Measurements from ENCODE around the gene BRD1.

The BRD1 gene

DNA sequence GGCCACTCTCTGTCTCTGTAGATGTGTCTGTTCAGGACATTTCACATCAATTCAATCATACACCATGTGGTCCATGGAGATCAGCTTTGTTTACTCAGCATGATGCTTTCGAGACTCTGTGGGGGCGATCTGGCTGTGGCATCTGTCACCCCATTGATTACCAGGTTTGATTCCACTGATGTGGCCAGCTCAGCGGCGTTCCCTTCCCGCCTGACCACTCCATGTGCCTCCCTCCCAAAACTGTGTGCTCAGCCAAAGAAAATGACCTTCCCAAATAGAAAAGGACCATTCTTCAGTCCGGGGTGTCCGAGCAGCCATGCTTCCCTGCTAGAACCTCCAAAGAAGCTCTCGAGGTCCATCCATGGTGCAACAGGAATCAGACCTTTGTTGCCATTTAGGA, 89.1 kb downstream of the BRD1 start:
- H3K79me1 ChIP-seq (replicated peaks; ENCODE audit: low read length, poor library complexity, severe bottlenecking): no peaks in the 10 kb centered on the region
- H3K27ac ChIP-seq (ENCODE audit: low read length, poor library complexity, severe bottlenecking): no peak overlapping the region
- H3K36me3 ChIP-seq (ENCODE audit: control insufficient read depth in 1 of 2, insufficient read depth in 2 of 2, low read depth in 1 of 2, low read length in 2 of 2): no peaks in the 10 kb centered on the region
- H3K4me2 ChIP-seq (ENCODE audit: low read length, poor library complexity, severe bottlenecking): no peak overlapping the region
- no peak overlapping the region for H4K8ac ChIP-seq (ENCODE audit: low read length)
- no peak overlapping the region for H3K23ac ChIP-seq (ENCODE audit: low read length in 2 of 2)
- no peak overlapping the region for H2AK5ac ChIP-seq (ENCODE audit: low read length, severe bottlenecking)
- H2BK5ac ChIP-seq (ENCODE audit: low read depth, low read length, poor library complexity, severe bottlenecking): no peak overlapping the region
- WGBS: 71% methylated on average over 6 of the region's 8 CpGs
- no peak overlapping the region for H3K4ac ChIP-seq (ENCODE audit: low read depth in 1 of 2, low read length in 2 of 2)
- no peak overlapping the region for H3K4me3 ChIP-seq (ENCODE audit: insufficient read depth in 1 of 2, low read depth in 1 of 2, low read length in 2 of 2)
- peaks cover 9% of the 10 kb centered on the region for H3K9me3 ChIP-seq (ENCODE audit: control insufficient read depth, low read length)
- no peak for DNase-seq
- H2BK120ac ChIP-seq (ENCODE audit: low read depth, low read length): no peak overlapping the region
- no peak overlapping the region for H4K91ac ChIP-seq (ENCODE audit: low read length)
- H2BK15ac ChIP-seq (ENCODE audit: low read depth, poor library complexity, severe bottlenecking): no peak overlapping the region
- no peak overlapping the region for H3K9ac ChIP-seq (ENCODE audit: low read length)
- no peak overlapping the region for H2BK12ac ChIP-seq (ENCODE audit: low read length in 2 of 2)
- no peak overlapping the region for H3K18ac ChIP-seq (ENCODE audit: low read depth in 1 of 2, low read length in 2 of 2)
- H3K27me3 ChIP-seq (ENCODE audit: control insufficient read depth in 1 of 2, insufficient read depth in 1 of 2, low read length in 2 of 2): peaks cover 0 to 3% of the 10 kb centered on the region in 2 experiments
- H2AFZ ChIP-seq (ENCODE audit: low read depth, low read length): no peak overlapping the region
- no peaks in the 10 kb centered on the region for H3K4me1 ChIP-seq (ENCODE audit: control insufficient read depth, insufficient read depth, low read depth, low read length)
- H3K14ac ChIP-seq (ENCODE audit: low read length in 2 of 2): no peak overlapping the region

- no peak for DNase-seq
- no peaks in the 10 kb centered on the region for H3K79me1 ChIP-seq (replicated peaks; ENCODE audit: low read length, poor library complexity, severe bottlenecking)
- H3K9ac ChIP-seq (ENCODE audit: low read length): no peak overlapping the region
- H3K27me3 ChIP-seq (ENCODE audit: control insufficient read depth in 1 of 2, insufficient read depth in 1 of 2, low read length in 2 of 2): peaks cover 0 to 3% of the 10 kb centered on the region in 2 experiments
- H3K4me3 ChIP-seq (ENCODE audit: insufficient read depth in 1 of 2, low read depth in 1 of 2, low read length in 2 of 2): no peak overlapping the region
- H2AFZ ChIP-seq (ENCODE audit: low read depth, low read length): no peak overlapping the region
- no peak overlapping the region for H3K4ac ChIP-seq (ENCODE audit: low read depth in 1 of 2, low read length in 2 of 2)
- H3K4me2 ChIP-seq (ENCODE audit: low read length, poor library complexity, severe bottlenecking): no peak overlapping the region
- H3K4me1 ChIP-seq (ENCODE audit: control insufficient read depth, insufficient read depth, low read depth, low read length): no peaks in the 10 kb centered on the region
- WGBS: 94% methylated on average over 8 of the region's 12 CpGs
- H3K36me3 ChIP-seq (ENCODE audit: control insufficient read depth in 1 of 2, insufficient read depth in 2 of 2, low read depth in 1 of 2, low read length in 2 of 2): no peaks in the 10 kb centered on the region
- no peak overlapping the region for H3K14ac ChIP-seq (ENCODE audit: low read length in 2 of 2)
- no peak overlapping the region for H4K8ac ChIP-seq (ENCODE audit: low read length)
- H3K18ac ChIP-seq (ENCODE audit: low read depth in 1 of 2, low read length in 2 of 2): no peak overlapping the region
- no peak overlapping the region for H3K27ac ChIP-seq (ENCODE audit: low read length, poor library complexity, severe bottlenecking)
- no peak overlapping the region for H2AK5ac ChIP-seq (ENCODE audit: low read length, severe bottlenecking)
- no peak overlapping the region for H2BK12ac ChIP-seq (ENCODE audit: low read length in 2 of 2)
- H2BK5ac ChIP-seq (ENCODE audit: low read depth, low read length, poor library complexity, severe bottlenecking): no peak overlapping the region
- H3K9me3 ChIP-seq (ENCODE audit: control insufficient read depth, low read length): peaks cover 10% of the 10 kb centered on the region
- H4K91ac ChIP-seq (ENCODE audit: low read length): no peak overlapping the region
- no peak overlapping the region for H3K23ac ChIP-seq (ENCODE audit: low read length in 2 of 2)
- H2BK15ac ChIP-seq (ENCODE audit: low read depth, poor library complexity, severe bottlenecking): no peak overlapping the region
- H2BK120ac ChIP-seq (ENCODE audit: low read depth, low read length): no peak overlapping the region
These were observed 89.7 kb downstream of the BRD1 start for GRCh38 chr22:49738006-49738405.

DNA sequence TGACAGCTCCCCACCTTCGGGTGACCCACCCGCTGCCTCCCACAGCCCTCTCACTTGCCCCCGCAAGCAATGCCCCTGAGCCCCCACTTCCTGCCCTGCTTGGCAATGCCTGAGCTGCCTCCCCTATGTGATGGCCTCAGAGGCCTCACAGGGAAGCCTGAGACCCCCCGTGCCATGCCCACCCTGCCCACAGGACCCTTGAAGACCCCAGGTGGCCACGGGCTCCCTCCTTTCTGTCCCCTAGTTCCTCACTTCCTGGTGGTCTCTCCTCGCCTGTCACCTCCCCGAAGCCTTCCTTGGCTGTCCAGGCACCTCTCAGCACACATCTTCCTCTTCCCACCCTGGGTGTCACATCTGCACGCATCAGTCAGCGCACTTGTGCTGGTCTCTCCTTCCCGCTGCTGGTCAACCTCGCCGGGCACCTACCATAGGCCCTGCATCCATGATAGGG, 90.5 kb downstream of the BRD1 start:
- Histone ChIP-seq H3K27ac (ENCODE audit: low read length, poor library complexity, severe bottlenecking) (no peak overlapping the region), H2AK5ac (ENCODE audit: low read length, severe bottlenecking) (no peak overlapping the region)
- 80% methylated on average over 12 of the region's 12 CpGs for WGBS

DNA sequence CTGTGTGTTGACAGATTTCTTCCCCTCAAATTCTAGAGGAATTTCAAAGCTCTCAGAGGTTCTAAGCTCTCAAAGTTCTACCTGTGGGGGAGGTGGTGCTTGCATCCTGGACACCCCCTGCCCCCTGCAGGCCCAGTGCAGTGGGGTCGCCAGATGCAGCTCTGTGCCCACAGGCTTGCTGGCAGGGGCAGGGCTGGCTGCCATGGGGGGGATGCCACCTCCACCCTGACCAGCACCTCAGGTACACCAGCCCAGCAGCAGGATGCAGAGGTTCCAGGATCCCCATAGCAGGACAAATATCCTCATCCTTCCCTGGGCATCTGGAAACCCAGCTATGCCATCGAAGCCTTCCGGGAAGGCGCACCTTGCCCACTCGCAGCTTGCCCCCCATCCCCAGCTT, 91.1 kb downstream of the BRD1 start:
- H3K79me1 ChIP-seq (replicated peaks; ENCODE audit: low read length, poor library complexity, severe bottlenecking): no peaks in the 10 kb centered on the region
- H3K18ac ChIP-seq (ENCODE audit: low read depth in 1 of 2, low read length in 2 of 2): no peak overlapping the region
- H3K9me3 ChIP-seq (ENCODE audit: control insufficient read depth, low read length): peaks cover 8% of the 10 kb centered on the region
- no peak overlapping the region for H2BK15ac ChIP-seq (ENCODE audit: low read depth, poor library complexity, severe bottlenecking)
- H3K27ac ChIP-seq (ENCODE audit: low read length, poor library complexity, severe bottlenecking): no peak overlapping the region
- H2AK5ac ChIP-seq (ENCODE audit: low read length, severe bottlenecking): no peak overlapping the region
- no peak overlapping the region for H2BK12ac ChIP-seq (ENCODE audit: low read length in 2 of 2)
- no peak overlapping the region for H3K4me2 ChIP-seq (ENCODE audit: low read length, poor library complexity, severe bottlenecking)
- H4K91ac ChIP-seq (ENCODE audit: low read length): no peak overlapping the region
- no peak overlapping the region for H2BK120ac ChIP-seq (ENCODE audit: low read depth, low read length)
- no peak overlapping the region for H3K23ac ChIP-seq (ENCODE audit: low read length in 2 of 2)
- H2BK5ac ChIP-seq (ENCODE audit: low read depth, low read length, poor library complexity, severe bottlenecking): no peak overlapping the region
- no peaks in the 10 kb centered on the region for H3K36me3 ChIP-seq (ENCODE audit: control insufficient read depth in 1 of 2, insufficient read depth in 2 of 2, low read depth in 1 of 2, low read length in 2 of 2)
- H3K9ac ChIP-seq (ENCODE audit: low read length): no peak overlapping the region
- H3K4me3 ChIP-seq (ENCODE audit: insufficient read depth in 1 of 2, low read depth in 1 of 2, low read length in 2 of 2): no peak overlapping the region
- no peaks in the 10 kb centered on the region for H3K4me1 ChIP-seq (ENCODE audit: control insufficient read depth, insufficient read depth, low read depth, low read length)
- peaks cover 0 to 3% of the 10 kb centered on the region in 2 experiments for H3K27me3 ChIP-seq (ENCODE audit: control insufficient read depth in 1 of 2, insufficient read depth in 1 of 2, low read length in 2 of 2)
- DNase-seq: no peak
- H4K8ac ChIP-seq (ENCODE audit: low read length): no peak overlapping the region
- 79% methylated on average over 5 of the region's 5 CpGs for WGBS
- no peak overlapping the region for H3K4ac ChIP-seq (ENCODE audit: low read depth in 1 of 2, low read length in 2 of 2)
- no peak overlapping the region for H2AFZ ChIP-seq (ENCODE audit: low read depth, low read length)
- H3K14ac ChIP-seq (ENCODE audit: low read length in 2 of 2): no peak overlapping the region

More for the DNA sequence above, 90.5 kb downstream of the BRD1 start:
- peaks cover 0 to 3% of the 10 kb centered on the region in 2 experiments for H3K27me3 ChIP-seq (ENCODE audit: control insufficient read depth in 1 of 2, insufficient read depth in 1 of 2, low read length in 2 of 2)
- H3K4me3 ChIP-seq (ENCODE audit: insufficient read depth in 1 of 2, low read depth in 1 of 2, low read length in 2 of 2): no peak overlapping the region
- no peaks in the 10 kb centered on the region for H3K4me1 ChIP-seq (ENCODE audit: control insufficient read depth, insufficient read depth, low read depth, low read length)
- no peak overlapping the region for H2BK15ac ChIP-seq (ENCODE audit: low read depth, poor library complexity, severe bottlenecking)
- H2BK120ac ChIP-seq (ENCODE audit: low read depth, low read length): no peak overlapping the region
- no peak for DNase-seq
- no peak overlapping the region for H3K4ac ChIP-seq (ENCODE audit: low read depth in 1 of 2, low read length in 2 of 2)
- H3K9me3 ChIP-seq (ENCODE audit: control insufficient read depth, low read length): peaks cover 7% of the 10 kb centered on the region
- no peak overlapping the region for H3K9ac ChIP-seq (ENCODE audit: low read length)
- H3K14ac ChIP-seq (ENCODE audit: low read length in 2 of 2): no peak overlapping the region
- H4K8ac ChIP-seq (ENCODE audit: low read length): no peak overlapping the region
- H3K79me1 ChIP-seq (replicated peaks; ENCODE audit: low read length, poor library complexity, severe bottlenecking): no peaks in the 10 kb centered on the region
- H3K18ac ChIP-seq (ENCODE audit: low read depth in 1 of 2, low read length in 2 of 2): no peak overlapping the region
- H4K91ac ChIP-seq (ENCODE audit: low read length): no peak overlapping the region
- no peak overlapping the region for H2BK5ac ChIP-seq (ENCODE audit: low read depth, low read length, poor library complexity, severe bottlenecking)
- no peak overlapping the region for H3K4me2 ChIP-seq (ENCODE audit: low read length, poor library complexity, severe bottlenecking)
- H2BK12ac ChIP-seq (ENCODE audit: low read length in 2 of 2): no peak overlapping the region
- H2AFZ ChIP-seq (ENCODE audit: low read depth, low read length): no peak overlapping the region
- no peak overlapping the region for H3K23ac ChIP-seq (ENCODE audit: low read length in 2 of 2)
- H3K36me3 ChIP-seq (ENCODE audit: control insufficient read depth in 1 of 2, insufficient read depth in 2 of 2, low read depth in 1 of 2, low read length in 2 of 2): no peaks in the 10 kb centered on the region

Measured in mesenchymal stem cell (in vitro differentiated cells and primary cell).